DMS53 treated with DMSO at 0.1 percent for 48 hours (cell line): ENCODE results near the gene RIBC1.
"Not testable (repeated sequence)": the region's sequence is repeated elsewhere in the genome, so short reads cannot be mapped to it uniquely, and the experiment has no call there.

Source experiments
- DNase-seq: peaks from one replicate; lab custom pipeline; 2025; ENCODE audit not compliant: unreplicated experiment; lab: John Stamatoyannopoulos, UW

The RIBC1 gene

GRCh38 chrX:53435997-53436396 lies 13.3 kb downstream of the RIBC1 start:
- peak; percentile 53 for DNase-seq

GRCh38 chrX:53437206-53437605 lies 14.5 kb downstream of the RIBC1 start:
- DNase-seq: no peak

- no peak for DNase-seq
These were observed 15.6 kb downstream of the RIBC1 start for GRCh38 chrX:53438174-53438831.

GRCh38 chrX:53438832-53439230 lies 16.2 kb downstream of the RIBC1 start:
- no peak for DNase-seq

GRCh38 chrX:53440101-53440500 lies 17.4 kb downstream of the RIBC1 start:
- DNase-seq: peak; percentile 78

GRCh38 chrX:53440621-53441517 lies 18.2 kb downstream of the RIBC1 start:
- peak; percentile 72 for DNase-seq

- peak; percentile 85 for DNase-seq
These were observed 19.1 kb downstream of the RIBC1 start for GRCh38 chrX:53441531-53442321.

GRCh38 chrX:53442322-53442631 lies 19.6 kb downstream of the RIBC1 start:
- no peak for DNase-seq

GRCh38 chrX:53445977-53446376 lies 23.3 kb downstream of the RIBC1 start:
- DNase-seq: peak; percentile 27

- no peak for DNase-seq
These were observed 24.8 kb downstream of the RIBC1 start for GRCh38 chrX:53447441-53447840.

- no peak for DNase-seq
These were observed 27.0 kb downstream of the RIBC1 start for GRCh38 chrX:53449632-53450031.

GRCh38 chrX:53452812-53453211 lies 30.1 kb downstream of the RIBC1 start:
- no peak for DNase-seq

- no peak for DNase-seq
These were observed 33.6 kb downstream of the RIBC1 start for GRCh38 chrX:53456254-53456653.

GRCh38 chrX:53458082-53458481 lies 35.4 kb downstream of the RIBC1 start:
- no peak for DNase-seq

GRCh38 chrX:53468659-53469058 lies 46.0 kb downstream of the RIBC1 start:
- not testable (repeated sequence) for DNase-seq

- no peak for DNase-seq
These were observed 48.7 kb downstream of the RIBC1 start for GRCh38 chrX:53471346-53471745.

GRCh38 chrX:53474707-53475106 lies 52.0 kb downstream of the RIBC1 start:
- DNase-seq: no peak

- DNase-seq: no peak
These were observed 53.7 kb downstream of the RIBC1 start for GRCh38 chrX:53476371-53476770.

- DNase-seq: no peak
These were observed 56.6 kb downstream of the RIBC1 start for GRCh38 chrX:53479301-53479700.
